HCT116 (cell line): ENCODE results near the gene APC2.

Experiments used
- CTCF ChIP-seq, 3 experiments: fragments of 200-600 bp in 1 of 3; sonication (generic) in 1 of 3; IDR thresholded peaks in 2 of 3; conservative IDR thresholded peaks in 1 of 3; 2 replicates each; pipeline ENCODE4 v1.5.1; 2012 to 2017; ENCODE audit warnings: low read depth in 2 of 3, low read length in 2 of 3, antibody characterized with exemption in 1 of 3, borderline replicate concordance in 1 of 3, control low read depth in 1 of 3, mild to moderate bottlenecking in 1 of 3, mixed read lengths in 1 of 3, mixed run types in 1 of 3, moderate library complexity in 1 of 3; ENCODE audit not compliant: insufficient read depth in 1 of 3
- EZH2 ChIP-seq: fragments of 200-600 bp; sonication (generic); IDR thresholded peaks from 2 replicates; pipeline ENCODE4 v1.6.1; 2017; ENCODE audit warnings: antibody characterized with exemption, mixed run types
- MAX ChIP-seq: IDR thresholded peaks from 2 replicates; pipeline ENCODE4 v1.6.1; 2012
- POLR2AphosphoS5 ChIP-seq: IDR thresholded peaks from 2 replicates; pipeline ENCODE4 v1.6.1; 2011; ENCODE audit warnings: mild to moderate bottlenecking, low read depth, low read length, moderate library complexity
- YY1 ChIP-seq: IDR thresholded peaks from 2 replicates; pipeline ENCODE4 v1.6.1; 2011; ENCODE audit warnings: low read length, low read depth, moderate library complexity, mild to moderate bottlenecking; ENCODE audit not compliant: insufficient replicate concordance; ENCODE audit errors: extremely low read depth
- TF ChIP-seq, protein P1 (sequence below): IDR thresholded peaks from 2 replicates; pipeline ENCODE4 v1.6.1; 2011; ENCODE audit warnings: mild to moderate bottlenecking, low read length, moderate library complexity; ENCODE audit not compliant: insufficient replicate concordance; ENCODE audit errors: extremely low read depth

- TF ChIP-seq CTCF (IDR thresholded peaks at IDR 0.05 in 2 of 3, conservative IDR thresholded peaks at IDR 0.05 in 1 of 3; ENCODE audit: borderline replicate concordance in 1 of 3, insufficient read depth in 1 of 3, low read depth in 2 of 3, low read length in 2 of 3) = peak in 2 of 3 experiments; percentile 24 to 37; a peak in 3 of 6 replicates
- no peak for TF ChIP-seq EZH2
- TF ChIP-seq, protein P1, sequence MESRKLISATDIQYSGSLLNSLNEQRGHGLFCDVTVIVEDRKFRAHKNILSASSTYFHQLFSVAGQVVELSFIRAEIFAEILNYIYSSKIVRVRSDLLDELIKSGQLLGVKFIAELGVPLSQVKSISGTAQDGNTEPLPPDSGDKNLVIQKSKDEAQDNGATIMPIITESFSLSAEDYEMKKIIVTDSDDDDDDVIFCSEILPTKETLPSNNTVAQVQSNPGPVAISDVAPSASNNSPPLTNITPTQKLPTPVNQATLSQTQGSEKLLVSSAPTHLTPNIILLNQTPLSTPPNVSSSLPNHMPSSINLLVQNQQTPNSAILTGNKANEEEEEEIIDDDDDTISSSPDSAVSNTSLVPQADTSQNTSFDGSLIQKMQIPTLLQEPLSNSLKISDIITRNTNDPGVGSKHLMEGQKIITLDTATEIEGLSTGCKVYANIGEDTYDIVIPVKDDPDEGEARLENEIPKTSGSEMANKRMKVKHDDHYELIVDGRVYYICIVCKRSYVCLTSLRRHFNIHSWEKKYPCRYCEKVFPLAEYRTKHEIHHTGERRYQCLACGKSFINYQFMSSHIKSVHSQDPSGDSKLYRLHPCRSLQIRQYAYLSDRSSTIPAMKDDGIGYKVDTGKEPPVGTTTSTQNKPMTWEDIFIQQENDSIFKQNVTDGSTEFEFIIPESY = no peak
- peak; percentile 38; the same call in 1 of the 2 replicates for TF ChIP-seq MAX
- TF ChIP-seq YY1 = no peak
- no peak for TF ChIP-seq POLR2AphosphoS5
These were observed 21.7 kb downstream of the APC2 start for GRCh38 chr19:1471515-1472160.
